RWPE2 (cell line): Measurements from ENCODE around the gene PLCH1.

Source experiments
- ATAC-seq: fragments of 200-7000 bp; cut with Tn5 transposase; 3 replicates; pipeline ENCODE4 v1.9.1; 2021; ENCODE audit warnings: low read depth
- DNase-seq: peaks from one replicate; pipeline ENCODE4 v3.0.0-alpha.2; 2020; ENCODE audit warnings: low spot score
- H3K27ac ChIP-seq: fragments of 450-650 bp; 2 replicates; pipeline ENCODE4 v1.5.1; 2017; ENCODE audit warnings: mild to moderate bottlenecking; ENCODE audit not compliant: poor library complexity, severe bottlenecking
- H3K27me3 ChIP-seq: fragments of 250-450 bp; sonication (Bioruptor Pico); 2 replicates; pipeline ENCODE4 v1.5.1; 2021; ENCODE audit warnings: mild to moderate bottlenecking, moderate library complexity; ENCODE audit not compliant: insufficient read depth, poor library complexity, severe bottlenecking
- H3K36me3 ChIP-seq: fragments of 250-450 bp; sonication (Bioruptor Pico); 2 replicates; pipeline ENCODE4 v1.5.1; 2020; ENCODE audit warnings: low read depth, mild to moderate bottlenecking, moderate library complexity
- H3K4me1 ChIP-seq: fragments of 250-450 bp; sonication (Bioruptor Pico); 2 replicates; pipeline ENCODE4 v1.5.1; 2021; ENCODE audit warnings: mild to moderate bottlenecking, moderate library complexity; ENCODE audit not compliant: insufficient read depth, poor library complexity, severe bottlenecking
- H3K4me3 ChIP-seq: fragments of 250-450 bp; sonication (Bioruptor Pico); 2 replicates; pipeline ENCODE4 v1.5.1; 2021; ENCODE audit warnings: mild to moderate bottlenecking, moderate library complexity; ENCODE audit not compliant: severe bottlenecking
- H3K9me3 ChIP-seq: fragments of 250-450 bp; sonication (Bioruptor Pico); 2 replicates; pipeline ENCODE4 v1.5.1; 2021; ENCODE audit warnings: mild to moderate bottlenecking, moderate library complexity; ENCODE audit not compliant: severe bottlenecking
- CTCF ChIP-seq: fragments of 450-650 bp; IDR thresholded peaks from one replicate; pipeline ENCODE4 v1.5.1; 2017; ENCODE audit warnings: mild to moderate bottlenecking, moderate library complexity; ENCODE audit not compliant: poor library complexity, severe bottlenecking

Gene PLCH1

GRCh38 chr3:155661042-155661441, 83.8 kb downstream of the PLCH1 start:
- no peaks in the 10 kb centered on the region for H3K9me3 ChIP-seq
- H3K27me3 ChIP-seq: no peaks in the 10 kb centered on the region
- no peak for DNase-seq
- no peak overlapping the region for H3K27ac ChIP-seq
- ATAC-seq: no peak
- H3K4me1 ChIP-seq: no peaks in the 10 kb centered on the region
- no peak for TF ChIP-seq CTCF
- H3K4me3 ChIP-seq: no peak overlapping the region
- H3K36me3 ChIP-seq: no peaks in the 10 kb centered on the region

- H3K4me1 ChIP-seq: no peaks in the 10 kb centered on the region
- ATAC-seq (no peak), DNase-seq (no peak)
- no peaks in the 10 kb centered on the region for H3K27me3 ChIP-seq
- no peak overlapping the region for H3K27ac ChIP-seq
- no peak for TF ChIP-seq CTCF
- H3K9me3 ChIP-seq: no peaks in the 10 kb centered on the region
- no peak overlapping the region for H3K4me3 ChIP-seq
- H3K36me3 ChIP-seq: no peaks in the 10 kb centered on the region
Observed at GRCh38 chr3:155658671-155659261, 86.1 kb downstream of the PLCH1 start.

GRCh38 chr3:155658006-155658405, 86.9 kb downstream of the PLCH1 start:
- ATAC-seq: no peak
- Histone ChIP-seq H3K27me3 (no peaks in the 10 kb centered on the region), H3K27ac (no peak overlapping the region), H3K4me3 (no peak overlapping the region), H3K4me1 (no peaks in the 10 kb centered on the region), H3K36me3 (no peaks in the 10 kb centered on the region), H3K9me3 (no peaks in the 10 kb centered on the region)
- no peak for DNase-seq
- TF ChIP-seq CTCF: no peak

GRCh38 chr3:155657161-155657560, 87.7 kb downstream of the PLCH1 start:
- TF ChIP-seq CTCF: no peak
- no peaks in the 10 kb centered on the region for H3K27me3 ChIP-seq
- ATAC-seq (no peak), DNase-seq (no peak)
- H3K9me3 ChIP-seq: no peaks in the 10 kb centered on the region
- no peak overlapping the region for H3K4me3 ChIP-seq
- no peaks in the 10 kb centered on the region for H3K36me3 ChIP-seq
- H3K27ac ChIP-seq: no peak overlapping the region
- no peaks in the 10 kb centered on the region for H3K4me1 ChIP-seq

GRCh38 chr3:155656466-155656865, 88.4 kb downstream of the PLCH1 start:
- no peaks in the 10 kb centered on the region for H3K9me3 ChIP-seq
- no peak overlapping the region for H3K4me3 ChIP-seq
- H3K36me3 ChIP-seq: no peaks in the 10 kb centered on the region
- H3K27me3 ChIP-seq: no peaks in the 10 kb centered on the region
- DNase-seq (no peak), ATAC-seq (no peak)
- H3K27ac ChIP-seq: no peak overlapping the region
- no peaks in the 10 kb centered on the region for H3K4me1 ChIP-seq
- TF ChIP-seq CTCF: no peak
